ENCODE results near the gene SETSIP.
"Not testable (repeated sequence)": the region's sequence is repeated elsewhere in the genome, so short reads cannot be mapped to it uniquely, and the experiment has no call there.

SETSIP gene

DNA sequence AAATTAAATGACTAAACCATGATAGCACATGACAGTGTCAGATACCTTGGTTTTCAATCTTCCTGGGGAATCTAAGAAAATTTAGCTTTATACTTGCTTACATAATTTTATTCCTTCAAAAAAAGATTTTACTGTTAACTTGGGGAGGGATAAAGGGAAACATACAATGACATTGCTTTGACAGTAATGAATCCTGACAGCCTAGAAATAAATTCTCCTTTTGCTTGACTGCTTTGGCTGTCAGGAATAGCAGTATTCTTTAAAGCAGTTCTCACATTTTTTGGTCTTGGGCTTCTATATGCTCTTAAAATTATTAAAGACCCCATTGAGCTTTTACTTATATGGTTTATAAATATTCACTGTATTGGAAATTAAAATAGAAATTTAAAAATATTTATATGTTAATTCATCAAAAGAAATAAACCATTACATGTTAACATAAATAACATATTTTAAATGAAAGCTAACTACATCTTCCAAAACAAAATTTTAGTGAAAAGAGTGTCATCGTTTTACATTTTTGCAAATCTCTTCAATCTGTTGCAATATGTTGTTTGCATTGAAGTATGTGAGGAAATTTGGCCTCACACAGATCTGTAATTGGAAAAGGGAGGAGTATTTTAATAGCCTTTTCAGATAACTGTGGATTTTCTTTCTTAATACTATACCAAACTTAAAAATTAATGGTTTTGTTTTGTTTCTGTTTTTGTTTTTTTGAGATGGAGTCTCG lies 29.3 kb downstream of the SETSIP start:
- DNase-seq = no peak

DNA sequence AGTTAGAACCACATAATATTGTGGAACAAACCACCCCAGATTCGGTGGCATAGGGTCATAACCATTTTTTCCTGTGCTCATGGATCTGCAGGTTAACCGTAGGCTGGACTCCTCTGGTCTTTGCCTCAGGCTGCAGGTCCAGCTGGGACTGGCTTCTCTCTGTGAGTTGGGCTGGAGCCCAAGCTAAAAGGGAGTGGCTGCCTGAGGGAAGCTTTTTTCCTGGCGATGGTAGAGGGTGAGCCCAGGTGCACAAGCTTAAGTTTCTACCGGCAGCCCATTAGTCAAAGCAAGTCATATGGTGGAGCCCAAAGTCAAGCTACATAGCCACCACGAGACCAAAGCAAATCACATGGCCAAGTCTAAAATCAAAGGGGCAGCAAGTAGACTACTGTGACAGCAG lies 31.6 kb downstream of the SETSIP start:
- DNase-seq = peak; percentile 1 to 6

DNA sequence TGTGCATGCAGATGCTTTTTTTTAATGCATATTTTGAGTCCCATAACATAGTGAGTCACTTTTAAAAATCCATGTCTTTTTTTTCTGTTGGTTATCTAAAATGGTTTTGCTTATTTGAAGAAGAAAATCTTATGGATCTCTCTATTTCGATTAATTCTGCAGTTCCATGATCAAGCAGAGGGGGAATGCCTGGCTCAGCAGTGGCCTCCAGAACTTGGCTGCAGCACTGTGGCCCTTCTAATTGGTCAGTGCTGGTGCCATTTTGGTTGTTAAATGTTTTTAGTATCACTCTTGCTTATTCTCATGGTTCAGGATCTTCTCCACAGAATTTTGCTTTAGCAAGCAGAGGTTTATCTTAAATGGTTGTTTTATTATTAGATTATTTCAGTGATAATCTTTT lies 34.2 kb downstream of the SETSIP start:
- DNase-seq = no peak

DNA sequence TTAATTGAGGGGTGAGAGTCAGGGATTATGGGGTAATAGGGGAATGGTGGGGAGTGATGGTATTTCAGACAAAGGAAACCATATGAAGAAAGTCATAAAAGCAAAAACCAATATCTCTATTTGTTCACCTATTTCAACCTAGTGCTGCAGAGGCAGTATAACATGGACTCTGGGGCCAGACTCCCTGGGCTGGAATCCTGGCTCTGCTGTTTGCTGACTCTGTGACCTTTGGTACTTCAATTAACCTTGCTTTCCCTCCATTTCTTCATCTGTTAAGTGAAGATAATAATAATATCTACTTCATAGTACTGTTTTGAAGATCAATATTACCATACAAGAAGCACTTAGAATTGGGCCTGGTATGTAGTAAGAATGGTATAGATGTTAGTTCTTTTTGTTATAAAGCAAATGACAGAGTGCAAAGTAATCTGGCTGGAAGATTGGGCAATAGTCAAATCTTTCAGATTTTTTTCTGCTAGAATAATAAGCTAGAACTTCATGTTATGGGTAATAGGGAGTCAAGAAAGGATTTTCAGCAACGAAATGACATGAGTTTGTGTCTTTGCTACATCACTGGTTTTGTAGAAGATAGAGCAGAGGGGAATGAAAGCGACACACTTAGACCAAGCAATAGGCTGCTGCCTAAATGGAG lies 36.4 kb downstream of the SETSIP start:
- DNase-seq = no peak

DNA sequence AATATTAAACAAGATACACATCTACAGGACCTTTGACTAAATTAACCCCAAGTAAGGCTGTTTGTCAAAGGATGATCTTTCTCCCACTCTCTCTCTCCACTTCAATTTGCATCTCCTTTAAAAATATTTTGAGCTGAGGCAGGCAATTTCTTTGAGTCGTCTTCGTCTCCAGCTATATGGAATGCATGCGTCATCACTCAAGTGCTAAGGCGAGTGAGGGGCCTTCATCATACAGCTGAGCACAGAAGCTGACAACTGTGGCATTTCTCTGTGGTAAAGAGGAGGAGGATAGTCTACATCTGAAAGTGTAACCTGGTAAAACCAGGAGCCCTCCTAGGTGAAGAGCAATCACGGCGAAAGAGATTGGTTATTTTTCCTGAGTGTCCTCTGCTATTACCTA lies 37.8 kb downstream of the SETSIP start:
- no peak for DNase-seq

DNA sequence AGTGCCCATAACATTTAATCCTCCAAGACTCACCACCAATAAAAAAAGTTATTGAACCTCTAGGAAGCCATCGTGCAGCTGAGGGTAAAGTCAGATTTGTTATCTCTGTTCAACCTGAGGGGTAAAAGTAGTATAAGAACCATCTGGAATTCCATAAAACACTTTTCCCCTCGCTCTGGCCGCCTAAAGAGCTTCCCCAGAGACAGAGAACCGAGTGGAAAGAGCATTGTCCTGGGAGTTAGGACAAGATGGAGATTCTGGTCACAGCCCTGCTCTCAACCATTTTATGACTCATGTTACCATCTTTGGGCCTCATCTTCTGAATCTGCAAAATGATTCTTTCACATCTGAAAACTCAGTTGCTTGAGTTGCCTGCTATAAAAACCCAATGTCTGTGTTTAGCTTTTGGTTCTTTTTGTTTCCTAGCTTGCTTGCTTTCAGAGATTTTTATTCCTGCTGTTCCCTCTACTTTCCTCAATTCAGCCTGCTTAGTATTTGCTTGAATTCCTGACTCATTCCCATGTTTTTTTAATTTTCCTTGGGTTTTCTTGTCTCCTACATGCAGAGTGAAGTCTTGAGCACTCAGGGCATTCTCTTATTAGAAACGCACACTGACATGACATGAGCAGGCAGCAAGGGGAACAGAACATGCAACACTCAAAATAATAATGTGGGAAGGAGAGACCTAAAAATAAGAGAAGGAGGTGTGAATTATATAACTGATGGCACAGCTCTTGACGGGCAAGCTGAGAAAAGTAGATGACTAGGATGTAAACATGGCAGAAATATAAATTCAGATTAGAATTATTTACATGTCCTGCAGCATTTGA lies 43.7 kb downstream of the SETSIP start:
- no peak for DNase-seq

DNA sequence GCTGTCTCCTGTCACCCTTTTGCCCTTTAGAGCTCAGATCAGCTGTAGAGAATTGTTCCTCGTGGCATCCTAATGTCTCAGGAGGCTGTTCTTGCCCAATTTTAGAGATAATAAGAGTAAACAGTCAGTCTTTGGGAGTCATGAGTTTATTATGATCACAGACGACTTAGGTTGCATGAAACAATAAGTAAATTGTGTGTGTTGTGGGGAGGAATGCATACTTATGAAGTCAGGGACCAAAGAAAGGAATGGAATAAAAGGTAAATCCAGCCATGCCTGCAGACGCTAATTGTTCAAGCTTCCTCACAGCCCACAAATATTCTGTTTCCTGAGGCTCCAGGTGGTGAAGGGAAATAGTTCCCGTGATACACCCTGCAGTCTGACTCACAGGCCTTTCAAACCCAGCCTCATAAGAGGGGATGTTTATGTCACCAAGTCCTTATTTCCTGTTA lies 44.5 kb downstream of the SETSIP start:
- DNase-seq = peak; percentile 30 to 45

DNA sequence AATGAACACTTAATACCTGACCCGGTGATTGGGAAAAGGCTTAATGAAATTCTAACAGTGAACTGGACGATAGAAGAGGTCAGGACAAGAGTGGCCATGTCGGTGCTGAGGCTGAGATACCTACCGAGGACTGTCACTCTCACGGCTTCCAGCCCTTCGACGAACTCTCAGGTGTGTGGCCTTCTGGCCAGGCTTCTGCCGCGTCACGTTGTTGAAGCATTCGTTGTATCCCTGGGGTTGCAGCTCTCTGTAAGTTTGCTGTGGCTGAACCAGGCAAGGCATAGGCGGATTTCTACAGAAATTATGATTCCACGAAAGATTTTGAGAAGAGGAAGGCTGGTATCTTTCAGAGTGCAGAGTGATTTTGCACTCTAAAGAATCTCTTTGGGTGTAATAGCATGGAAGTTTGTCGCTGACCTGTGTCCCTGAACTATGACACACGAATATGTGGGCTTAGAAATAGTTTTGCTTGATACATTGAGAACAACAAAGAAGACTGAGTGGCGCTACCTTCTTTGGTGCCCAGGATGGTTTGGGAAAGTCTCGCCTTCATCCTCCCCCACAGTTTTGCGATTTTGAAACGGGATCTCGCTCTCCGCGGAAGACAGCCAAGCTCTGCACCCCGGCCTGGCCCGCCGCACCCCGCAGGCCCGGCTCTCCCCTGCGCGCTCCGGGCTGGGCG lies 45.8 kb downstream of the SETSIP start:
- DNase-seq = no peak

DNA sequence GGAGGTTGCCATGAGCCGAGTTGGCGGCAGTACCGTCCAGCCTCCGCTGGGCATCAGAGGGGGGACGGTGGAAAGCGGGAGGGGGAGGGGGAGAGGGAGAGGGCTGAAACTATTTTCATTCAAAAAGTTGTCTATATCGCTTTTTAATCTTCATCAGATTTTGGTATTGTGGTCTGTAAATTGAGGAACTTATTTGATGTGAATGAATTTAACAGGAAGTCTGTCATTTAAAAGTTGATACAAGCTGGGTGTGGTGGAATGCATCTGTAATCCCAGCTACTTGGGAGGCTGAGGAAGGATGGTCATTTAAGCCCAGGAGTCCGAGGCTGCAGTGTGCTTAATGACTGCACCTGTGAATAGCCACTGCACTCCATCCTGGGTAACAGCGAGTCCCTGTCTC lies 48.4 kb downstream of the SETSIP start:
- DNase-seq = no peak

DNA sequence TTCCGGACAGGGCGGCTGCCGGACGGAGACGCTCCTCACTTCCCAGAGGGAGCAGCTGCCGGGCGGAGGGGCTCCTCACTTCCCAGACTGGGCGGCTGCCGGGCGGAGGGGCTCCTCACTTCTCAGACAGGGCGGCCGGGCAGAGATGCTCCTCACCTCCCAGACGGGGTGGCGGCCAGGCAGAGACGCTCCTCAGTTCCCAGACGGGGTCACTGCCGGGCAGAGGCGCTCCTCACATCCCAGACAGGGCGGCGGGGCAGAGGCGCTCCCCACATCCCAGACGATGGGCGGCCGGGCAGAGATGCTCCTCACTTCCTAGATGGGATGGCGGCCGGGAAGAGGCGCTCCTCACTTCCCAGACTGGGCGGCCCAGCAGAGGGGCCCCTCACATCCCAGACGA lies 49.2 kb downstream of the SETSIP start:
- not testable (repeated sequence) for DNase-seq

Data from NCI-H2081 (cell line).